ENCODE measurements around the gene SYCE3.

DNA sequence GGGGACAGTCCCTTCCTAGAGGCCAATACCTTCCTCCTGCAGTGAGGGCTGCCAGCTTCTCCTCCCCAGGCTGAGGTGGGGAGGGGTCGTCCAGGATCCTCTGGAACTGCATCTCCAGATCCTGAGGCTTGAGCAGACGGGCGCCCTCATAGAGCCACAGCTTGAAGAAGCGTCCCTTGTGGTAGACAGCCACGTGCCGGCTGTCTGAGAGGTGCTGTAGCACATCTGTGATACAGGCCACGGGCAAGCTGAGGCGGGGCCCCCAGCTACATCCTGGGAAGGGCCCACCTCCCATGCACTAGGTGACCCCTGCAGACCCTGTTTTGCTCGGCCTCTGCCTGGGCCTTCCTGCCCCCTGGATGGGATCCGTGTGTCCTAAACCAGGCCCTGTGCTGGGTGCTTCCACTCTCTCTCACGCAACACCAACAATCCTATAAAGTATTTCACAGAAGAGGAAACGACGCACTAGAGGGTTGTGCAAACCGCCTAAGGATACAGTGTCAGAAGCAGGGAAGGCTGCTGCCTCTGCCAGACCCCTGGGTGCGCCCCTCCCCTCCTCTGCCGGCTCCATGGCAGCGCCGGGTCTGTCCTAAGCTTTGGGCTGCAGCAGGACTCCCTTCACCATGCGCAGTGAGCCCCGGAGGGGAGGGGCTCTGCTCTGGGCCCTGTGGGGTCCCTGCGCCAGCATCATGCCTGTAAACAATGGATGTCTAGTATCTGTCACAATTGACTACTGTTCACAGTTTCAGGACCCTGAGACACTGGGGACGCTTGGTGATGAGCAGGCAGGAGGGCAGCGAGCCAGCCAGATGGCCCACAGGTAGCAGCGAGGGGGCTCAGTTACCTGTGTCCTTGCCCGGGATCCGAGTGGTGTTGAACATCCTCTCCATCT, 11.0 kb upstream of the SYCE3 start:
- TF ChIP-seq, protein P1, sequence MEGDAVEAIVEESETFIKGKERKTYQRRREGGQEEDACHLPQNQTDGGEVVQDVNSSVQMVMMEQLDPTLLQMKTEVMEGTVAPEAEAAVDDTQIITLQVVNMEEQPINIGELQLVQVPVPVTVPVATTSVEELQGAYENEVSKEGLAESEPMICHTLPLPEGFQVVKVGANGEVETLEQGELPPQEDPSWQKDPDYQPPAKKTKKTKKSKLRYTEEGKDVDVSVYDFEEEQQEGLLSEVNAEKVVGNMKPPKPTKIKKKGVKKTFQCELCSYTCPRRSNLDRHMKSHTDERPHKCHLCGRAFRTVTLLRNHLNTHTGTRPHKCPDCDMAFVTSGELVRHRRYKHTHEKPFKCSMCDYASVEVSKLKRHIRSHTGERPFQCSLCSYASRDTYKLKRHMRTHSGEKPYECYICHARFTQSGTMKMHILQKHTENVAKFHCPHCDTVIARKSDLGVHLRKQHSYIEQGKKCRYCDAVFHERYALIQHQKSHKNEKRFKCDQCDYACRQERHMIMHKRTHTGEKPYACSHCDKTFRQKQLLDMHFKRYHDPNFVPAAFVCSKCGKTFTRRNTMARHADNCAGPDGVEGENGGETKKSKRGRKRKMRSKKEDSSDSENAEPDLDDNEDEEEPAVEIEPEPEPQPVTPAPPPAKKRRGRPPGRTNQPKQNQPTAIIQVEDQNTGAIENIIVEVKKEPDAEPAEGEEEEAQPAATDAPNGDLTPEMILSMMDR (IDR thresholded peaks at IDR 0.05; ENCODE audit: low read depth, low read length, poor library complexity, severe bottlenecking) = no peak
- no peak for TF ChIP-seq EZH2phosphoT487 (IDR thresholded peaks at IDR 0.05; ENCODE audit: borderline replicate concordance, low read length)

Measured in DOHH2 (cell line).